IPS DF 19.7 (cell line): Measurements from ENCODE around the gene SLC24A3.

Experiments used
- DNase-seq: peaks from one replicate; pipeline ENCODE4 v3.0.0-alpha.2; 2013; ENCODE audit warnings: low read depth, low spot score

The SLC24A3 gene

GRCh38 chr20:19765266-19765665 is 552.8 kb downstream of the SLC24A3 start:
- DNase-seq = no peak

DNA sequence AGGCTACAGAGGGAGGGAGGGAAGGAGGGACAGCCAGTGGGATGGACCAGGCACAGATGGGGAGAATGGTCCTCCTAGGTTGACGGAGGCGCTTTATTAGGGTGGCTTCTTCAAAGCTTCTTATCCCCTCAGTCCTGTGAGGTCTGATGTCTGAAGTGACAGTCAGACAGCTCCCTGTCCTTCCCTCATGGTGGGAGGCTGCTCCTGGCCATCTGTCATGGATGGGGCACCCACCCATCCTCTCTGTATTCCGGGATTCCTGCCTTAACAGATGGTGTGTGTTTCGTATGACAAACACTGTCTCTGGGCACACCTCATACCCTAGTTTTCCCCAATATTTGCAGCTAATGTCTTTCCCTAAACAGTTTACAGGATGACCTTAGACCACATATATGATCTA is 553.5 kb downstream of the SLC24A3 start:
- DNase-seq = no peak

GRCh38 chr20:19767070-19767469 is 554.6 kb downstream of the SLC24A3 start:
- no peak for DNase-seq

GRCh38 chr20:19768325-19768842 is 555.9 kb downstream of the SLC24A3 start:
- no peak for DNase-seq

DNA sequence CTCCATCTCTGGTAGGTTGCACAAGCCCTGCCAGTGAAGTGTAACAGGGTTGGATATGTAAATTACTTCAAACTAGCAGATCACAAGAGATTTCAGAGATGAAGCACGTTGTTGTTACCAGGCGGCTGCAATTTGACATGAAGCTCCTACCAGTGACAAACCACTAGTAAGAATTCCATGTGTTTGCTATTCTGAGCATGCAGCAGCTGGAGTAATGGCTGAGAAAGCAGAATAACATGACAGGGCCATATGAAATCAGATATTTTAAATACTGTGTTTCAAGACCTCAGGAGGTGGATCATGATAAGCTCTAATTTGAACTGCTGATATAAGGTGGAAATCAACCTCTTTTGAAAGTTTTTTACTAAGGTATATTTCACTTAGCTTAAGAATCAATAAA is 557.1 kb downstream of the SLC24A3 start:
- no peak for DNase-seq

- no peak for DNase-seq
Observed at GRCh38 chr20:19770375-19770774, 557.9 kb downstream of the SLC24A3 start.

- DNase-seq = no peak
Observed at GRCh38 chr20:19771031-19771430, 558.6 kb downstream of the SLC24A3 start.
